Astrocyte (in vitro differentiated cells and primary cell): Measurements from ENCODE around the gene KRTAP1-1. TPM values are rescaled to one million over a fixed set of nuclear protein-coding genes. Genes with fewer than 3 reads are reported as not detected.
A peak's percentile ranks its signal among the peaks of the same experiment; 100 is the strongest.

Experiments
- DNase-seq: peaks from one replicate; pipeline ENCODE4 v3.0.0-alpha.2; 2010; ENCODE audit warnings: low read depth
- FAIRE-seq: peaks from 2 replicates; lab custom pipeline; 2011; peaks lifted over from hg19 to GRCh38; lab: Jason Lieb, UNC
- H2AFZ ChIP-seq: 2 replicates; pipeline ENCODE4 v1.6.0; 2012; ENCODE audit warnings: low read depth, low read length, inconsistent platforms
- H3K27ac ChIP-seq: 2 replicates; pipeline ENCODE4 v1.5.1; 2011; ENCODE audit warnings: low read depth, low read length, inconsistent platforms
- H3K27me3 ChIP-seq: 2 replicates; pipeline ENCODE4 v1.6.0; 2011; ENCODE audit warnings: low read length, inconsistent platforms; ENCODE audit not compliant: insufficient read depth
- H3K36me3 ChIP-seq: 2 replicates; pipeline ENCODE4 v1.5.1; 2011; ENCODE audit warnings: low read length, inconsistent platforms; ENCODE audit not compliant: insufficient read depth
- H3K4me1 ChIP-seq: 2 replicates; pipeline ENCODE4 v1.5.1; 2011; ENCODE audit warnings: low read length, inconsistent platforms; ENCODE audit not compliant: insufficient read depth
- H3K4me2 ChIP-seq: 2 replicates; pipeline ENCODE4 v1.6.0; 2012; ENCODE audit warnings: low read length, inconsistent platforms
- H3K4me3 ChIP-seq: 2 replicates; pipeline ENCODE4 v1.5.1; 2011; ENCODE audit warnings: low read depth, mild to moderate bottlenecking, low read length, inconsistent platforms; ENCODE audit not compliant: insufficient read depth
- H3K79me2 ChIP-seq: 2 replicates; pipeline ENCODE4 v1.6.0; 2012; ENCODE audit warnings: mild to moderate bottlenecking, low read length, inconsistent platforms; ENCODE audit not compliant: insufficient read depth
- H3K9ac ChIP-seq: 2 replicates; pipeline ENCODE4 v1.6.0; 2012; ENCODE audit warnings: mild to moderate bottlenecking, low read length, inconsistent platforms
- H3K9me3 ChIP-seq: 2 replicates; pipeline ENCODE4 v1.5.1; 2012; ENCODE audit warnings: low read depth, mild to moderate bottlenecking, low read length, inconsistent platforms; ENCODE audit not compliant: insufficient read depth
- H4K20me1 ChIP-seq: 2 replicates; pipeline ENCODE4 v1.6.0; 2012; ENCODE audit warnings: low read length, inconsistent platforms; ENCODE audit not compliant: insufficient read depth
- H3K27ac Mint-ChIP-seq: one replicate; pipeline ENCODE4 v1.8.0; 2021; ENCODE audit warnings: mild to moderate bottlenecking, mixed read lengths; ENCODE audit not compliant: unreplicated experiment
- H3K27me3 Mint-ChIP-seq: one replicate; pipeline ENCODE4 v1.8.0; 2021; ENCODE audit warnings: low read depth, mixed read lengths; ENCODE audit not compliant: unreplicated experiment
- H3K36me3 Mint-ChIP-seq: one replicate; pipeline ENCODE4 v1.8.0; 2021; ENCODE audit warnings: low read depth, mixed read lengths; ENCODE audit not compliant: unreplicated experiment
- H3K4me1 Mint-ChIP-seq: one replicate; pipeline ENCODE4 v1.8.0; 2021; ENCODE audit warnings: low read depth, mixed read lengths; ENCODE audit not compliant: unreplicated experiment
- H3K4me3 Mint-ChIP-seq: one replicate; pipeline ENCODE4 v1.8.0; 2021; ENCODE audit warnings: mild to moderate bottlenecking, moderate library complexity, mixed read lengths; ENCODE audit not compliant: unreplicated experiment
- H3K9me3 Mint-ChIP-seq: one replicate; pipeline ENCODE4 v1.8.0; 2021; ENCODE audit warnings: mild to moderate bottlenecking, mixed read lengths; ENCODE audit not compliant: unreplicated experiment
- CTCF ChIP-seq: IDR thresholded peaks from 2 replicates; pipeline ENCODE4 v1.5.1; 2011; ENCODE audit warnings: low read depth, mild to moderate bottlenecking, inconsistent platforms, low read length, moderate library complexity; ENCODE audit not compliant: insufficient read depth
- EZH2 ChIP-seq: IDR thresholded peaks from 2 replicates; pipeline ENCODE4 v1.6.1; 2012; ENCODE audit warnings: mild to moderate bottlenecking, low read length, inconsistent platforms; ENCODE audit not compliant: insufficient read depth
- total RNA-seq: library from RNA; stranded (reverse); gene quantifications from 2 replicates; pipeline ENCODE4 v1.2.1, GENCODE V29; 2021

The KRTAP1-1 gene
- total RNA-seq, 1 donor from 2014 or later = not detected

- H3K4me3 Mint-ChIP-seq = no peak overlapping the region
- peak overlapping the region; percentile 10 for H3K27ac Mint-ChIP-seq
These were observed 41.4 kb upstream of the KRTAP1-1 start for GRCh38 chr17:41082626-41083025.

GRCh38 chr17:41076788-41077187 lies 35.5 kb upstream of the KRTAP1-1 start:
- no peak overlapping the region for H3K27ac Mint-ChIP-seq
- no peak for FAIRE-seq
- TF ChIP-seq EZH2 = no peak
- no peak for TF ChIP-seq CTCF
- H2AFZ ChIP-seq = no peak overlapping the region
- no peaks in the 10 kb centered on the region for H3K9me3 ChIP-seq
- no peak overlapping the region for H3K27ac ChIP-seq
- H3K27me3 ChIP-seq = no peaks in the 10 kb centered on the region
- H3K4me3 Mint-ChIP-seq = no peak overlapping the region
- no peak overlapping the region for H3K4me3 ChIP-seq
- H3K9me3 Mint-ChIP-seq = peaks cover 2% of the 10 kb centered on the region
- H3K36me3 Mint-ChIP-seq = peaks cover 3% of the 10 kb centered on the region
- H3K27me3 Mint-ChIP-seq = no peaks in the 10 kb centered on the region
- H3K4me1 ChIP-seq = no peaks in the 10 kb centered on the region
- H3K9ac ChIP-seq = no peak overlapping the region
- DNase-seq = no peak
- H4K20me1 ChIP-seq = no peaks in the 10 kb centered on the region
- no peaks in the 10 kb centered on the region for H3K36me3 ChIP-seq
- no peaks in the 10 kb centered on the region for H3K4me1 Mint-ChIP-seq
- H3K4me2 ChIP-seq = no peak overlapping the region
- H3K79me2 ChIP-seq = no peaks in the 10 kb centered on the region

More at GRCh38 chr17:41082626-41083025, 41.4 kb upstream of the KRTAP1-1 start:
- H3K4me3 ChIP-seq = no peak overlapping the region
- no peak overlapping the region for H3K9ac ChIP-seq
- no peak overlapping the region for H3K27ac ChIP-seq
- peak; percentile 29 for DNase-seq
- Mint-ChIP-seq H3K27me3 (no peaks in the 10 kb centered on the region), H3K9me3 (no peaks in the 10 kb centered on the region), H3K4me1 (peaks cover 19% of the 10 kb centered on the region), H3K36me3 (no peaks in the 10 kb centered on the region)
- no peaks in the 10 kb centered on the region for H3K4me1 ChIP-seq
- no peaks in the 10 kb centered on the region for H3K27me3 ChIP-seq
- H3K36me3 ChIP-seq = no peaks in the 10 kb centered on the region
- H3K79me2 ChIP-seq = no peaks in the 10 kb centered on the region
- TF ChIP-seq EZH2 = no peak
- TF ChIP-seq CTCF = no peak
- H4K20me1 ChIP-seq = no peaks in the 10 kb centered on the region
- no peak overlapping the region for H3K4me2 ChIP-seq
- peak; percentile 58 for FAIRE-seq
- no peak overlapping the region for H2AFZ ChIP-seq
- no peaks in the 10 kb centered on the region for H3K9me3 ChIP-seq

- H3K4me1 Mint-ChIP-seq = no peaks in the 10 kb centered on the region
These were observed 32.4 kb upstream of the KRTAP1-1 start for GRCh38 chr17:41073676-41074075.

More at GRCh38 chr17:41073676-41074075, 32.4 kb upstream of the KRTAP1-1 start:
- TF ChIP-seq CTCF (no peak), EZH2 (no peak)
- DNase-seq = no peak
- no peaks in the 10 kb centered on the region for H3K9me3 ChIP-seq
- no peaks in the 10 kb centered on the region for H4K20me1 ChIP-seq
- H3K36me3 ChIP-seq = no peaks in the 10 kb centered on the region
- Mint-ChIP-seq H3K9me3 (peaks cover 2% of the 10 kb centered on the region), H3K27ac (no peak overlapping the region), H3K27me3 (no peaks in the 10 kb centered on the region), H3K4me3 (no peak overlapping the region), H3K36me3 (peaks cover 3% of the 10 kb centered on the region)
- no peak overlapping the region for H2AFZ ChIP-seq
- no peak overlapping the region for H3K4me2 ChIP-seq
- FAIRE-seq = no peak
- H3K27ac ChIP-seq = no peak overlapping the region
- H3K4me3 ChIP-seq = no peak overlapping the region
- no peak overlapping the region for H3K9ac ChIP-seq
- no peaks in the 10 kb centered on the region for H3K79me2 ChIP-seq
- no peaks in the 10 kb centered on the region for H3K27me3 ChIP-seq
- no peaks in the 10 kb centered on the region for H3K4me1 ChIP-seq
